ENCODE measurements around the gene OR2Z1.

DNA sequence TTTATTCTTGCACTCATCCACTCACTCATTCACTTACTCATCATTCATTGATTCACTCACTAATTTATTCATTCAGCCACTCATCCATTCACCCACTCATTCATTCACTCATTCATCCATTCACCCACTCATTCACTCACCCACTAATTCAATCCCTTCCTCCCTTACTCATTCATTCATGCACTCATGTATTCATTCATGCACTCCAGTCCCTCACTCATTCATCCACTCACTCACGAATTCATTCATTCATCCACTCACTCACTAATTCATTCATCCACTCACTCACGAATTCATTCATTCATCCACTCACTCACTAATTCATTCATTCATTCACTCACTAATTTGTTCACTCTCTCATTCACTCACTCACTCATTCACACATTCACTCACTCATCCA, 39.0 kb upstream of the OR2Z1 start:
- TF ChIP-seq, protein P1, sequence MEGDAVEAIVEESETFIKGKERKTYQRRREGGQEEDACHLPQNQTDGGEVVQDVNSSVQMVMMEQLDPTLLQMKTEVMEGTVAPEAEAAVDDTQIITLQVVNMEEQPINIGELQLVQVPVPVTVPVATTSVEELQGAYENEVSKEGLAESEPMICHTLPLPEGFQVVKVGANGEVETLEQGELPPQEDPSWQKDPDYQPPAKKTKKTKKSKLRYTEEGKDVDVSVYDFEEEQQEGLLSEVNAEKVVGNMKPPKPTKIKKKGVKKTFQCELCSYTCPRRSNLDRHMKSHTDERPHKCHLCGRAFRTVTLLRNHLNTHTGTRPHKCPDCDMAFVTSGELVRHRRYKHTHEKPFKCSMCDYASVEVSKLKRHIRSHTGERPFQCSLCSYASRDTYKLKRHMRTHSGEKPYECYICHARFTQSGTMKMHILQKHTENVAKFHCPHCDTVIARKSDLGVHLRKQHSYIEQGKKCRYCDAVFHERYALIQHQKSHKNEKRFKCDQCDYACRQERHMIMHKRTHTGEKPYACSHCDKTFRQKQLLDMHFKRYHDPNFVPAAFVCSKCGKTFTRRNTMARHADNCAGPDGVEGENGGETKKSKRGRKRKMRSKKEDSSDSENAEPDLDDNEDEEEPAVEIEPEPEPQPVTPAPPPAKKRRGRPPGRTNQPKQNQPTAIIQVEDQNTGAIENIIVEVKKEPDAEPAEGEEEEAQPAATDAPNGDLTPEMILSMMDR (IDR thresholded peaks at IDR 0.05; ENCODE audit: poor library complexity, severe bottlenecking), result no peak
- TF ChIP-seq EZH2 (IDR thresholded peaks at IDR 0.05; ENCODE audit: borderline replicate concordance, insufficient read depth, low read length, poor library complexity, severe bottlenecking), result no peak
- no peak for TF ChIP-seq POLR2AphosphoS5 (IDR thresholded peaks at IDR 0.05)
- no peak for TF ChIP-seq SMC3 (conservative IDR thresholded peaks at IDR 0.05; ENCODE audit: poor library complexity)
